Stimulated activated effector memory CD8-positive, alpha-beta T cell treated with anti-CD3 and anti-CD28 coated beads, Interleukin-12 subunit alpha, Interleukin-12 subunit beta, amount 100 ng/mL, for 72 hours (primary cell): ENCODE data around the gene TRIP12.
"Not testable (repeated sequence)": the region's sequence is repeated elsewhere in the genome, so short reads cannot be mapped to it uniquely, and the experiment has no call there.

ENCODE experiments used
- ATAC-seq: fragments of 150-1000 bp; cut with Tn5 transposase; 2 replicates; pipeline ENCODE4 v1.10.0; 2021
- DNase-seq, 2 donors: peaks; one replicate each; pipeline ENCODE4 v3.0.0; 2021 to 2022; ENCODE audit warnings: low spot score in 2 of 2
- H3K27ac Mint-ChIP-seq: one replicate; pipeline ENCODE4 v1.8.0; 2022; ENCODE audit warnings: mild to moderate bottlenecking, mixed read lengths
- H3K36me3 Mint-ChIP-seq: one replicate; pipeline ENCODE4 v1.8.0; 2022; ENCODE audit warnings: mild to moderate bottlenecking, mixed read lengths
- H3K4me1 Mint-ChIP-seq: one replicate; pipeline ENCODE4 v1.8.0; 2022; ENCODE audit warnings: mixed read lengths
- H3K4me3 Mint-ChIP-seq: one replicate; pipeline ENCODE4 v1.8.0; 2022; ENCODE audit warnings: mild to moderate bottlenecking, mixed read lengths
- H3K9me3 Mint-ChIP-seq: one replicate; pipeline ENCODE4 v1.8.0; 2022; ENCODE audit warnings: mixed read lengths

Gene TRIP12

GRCh38 chr2:229921892-229922448 lies at the start of gene TRIP12:
TSS of gene TRIP12 (minus strand) at chr2:229922009. CDS start at chr2:229880079, 41,930 bp downstream.
- peak within 1 kb of the TSS; percentile 98 for H3K4me3 Mint-ChIP-seq
- H3K4me1 Mint-ChIP-seq = peaks cover 28% of the 10 kb centered on the region

GRCh38 chr2:229971298-229971790 lies 49.5 kb upstream of the TRIP12 start:
- no peak for DNase-seq
- Mint-ChIP-seq H3K4me1 (no peaks in the 10 kb centered on the region), H3K36me3 (no peaks in the 10 kb centered on the region), H3K4me3 (no peak overlapping the region), H3K27ac (no peak overlapping the region), H3K9me3 (no peaks in the 10 kb centered on the region)
- no peak for ATAC-seq

More at GRCh38 chr2:229921892-229922448, at the start of gene TRIP12:
- peaks cover 50% of the 10 kb centered on the region for H3K36me3 Mint-ChIP-seq
- DNase-seq (peak; percentile 86 to 98), ATAC-seq (peak; percentile 86)
- H3K9me3 Mint-ChIP-seq = no peaks in the 10 kb centered on the region
- H3K27ac Mint-ChIP-seq = peak within 1 kb of the TSS; percentile 99

GRCh38 chr2:229970406-229970805 lies 48.6 kb upstream of the TRIP12 start:
- H3K9me3 Mint-ChIP-seq = no peaks in the 10 kb centered on the region
- H3K4me1 Mint-ChIP-seq = no peaks in the 10 kb centered on the region
- no peak for ATAC-seq
- no peak overlapping the region for H3K4me3 Mint-ChIP-seq
- DNase-seq = no peak
- H3K27ac Mint-ChIP-seq = no peak overlapping the region
- H3K36me3 Mint-ChIP-seq = no peaks in the 10 kb centered on the region

GRCh38 chr2:229969921-229970320 lies 48.1 kb upstream of the TRIP12 start:
- no peak for DNase-seq
- ATAC-seq = no peak
- no peaks in the 10 kb centered on the region for H3K9me3 Mint-ChIP-seq
- no peak overlapping the region for H3K27ac Mint-ChIP-seq
- H3K4me3 Mint-ChIP-seq = no peak overlapping the region
- H3K36me3 Mint-ChIP-seq = no peaks in the 10 kb centered on the region
- no peaks in the 10 kb centered on the region for H3K4me1 Mint-ChIP-seq

GRCh38 chr2:229963596-229963995 lies 41.8 kb upstream of the TRIP12 start:
- not testable (repeated sequence) for H3K27ac Mint-ChIP-seq, DNase-seq, H3K9me3 Mint-ChIP-seq, H3K4me3 Mint-ChIP-seq, ATAC-seq, H3K36me3 Mint-ChIP-seq, H3K4me1 Mint-ChIP-seq

- no peak overlapping the region for H3K27ac Mint-ChIP-seq
- no peaks in the 10 kb centered on the region for H3K4me1 Mint-ChIP-seq
- DNase-seq (no peak), ATAC-seq (no peak)
- no peaks in the 10 kb centered on the region for H3K9me3 Mint-ChIP-seq
- H3K4me3 Mint-ChIP-seq = no peak overlapping the region
- no peaks in the 10 kb centered on the region for H3K36me3 Mint-ChIP-seq
Observed at GRCh38 chr2:229956491-229956890, 34.7 kb upstream of the TRIP12 start.

- Mint-ChIP-seq H3K27ac (no peak overlapping the region), H3K4me1 (no peaks in the 10 kb centered on the region)
Observed at GRCh38 chr2:229955663-229956062, 33.9 kb upstream of the TRIP12 start.

GRCh38 chr2:229952256-229952835 lies 30.5 kb upstream of the TRIP12 start:
- H3K27ac Mint-ChIP-seq = no peak overlapping the region
- no peaks in the 10 kb centered on the region for H3K36me3 Mint-ChIP-seq

More at GRCh38 chr2:229955663-229956062, 33.9 kb upstream of the TRIP12 start:
- Mint-ChIP-seq H3K4me3 (no peak overlapping the region), H3K9me3 (no peaks in the 10 kb centered on the region), H3K36me3 (no peaks in the 10 kb centered on the region)
- no peak for ATAC-seq
- DNase-seq = no peak

GRCh38 chr2:229947544-229947943 lies 25.7 kb upstream of the TRIP12 start:
- Mint-ChIP-seq H3K27ac (no peak overlapping the region), H3K4me3 (no peak overlapping the region), H3K4me1 (peaks cover 6% of the 10 kb centered on the region), H3K36me3 (no peaks in the 10 kb centered on the region), H3K9me3 (no peaks in the 10 kb centered on the region)
- ATAC-seq (no peak), DNase-seq (no peak)

More at GRCh38 chr2:229952256-229952835, 30.5 kb upstream of the TRIP12 start:
- no peak for ATAC-seq
- H3K4me3 Mint-ChIP-seq = no peak overlapping the region
- DNase-seq = no peak
- peaks cover 4% of the 10 kb centered on the region for H3K4me1 Mint-ChIP-seq
- no peaks in the 10 kb centered on the region for H3K9me3 Mint-ChIP-seq

- no peak overlapping the region for H3K4me3 Mint-ChIP-seq
- DNase-seq = no peak
- H3K4me1 Mint-ChIP-seq = peaks cover 6% of the 10 kb centered on the region
- no peaks in the 10 kb centered on the region for H3K36me3 Mint-ChIP-seq
- no peak overlapping the region for H3K27ac Mint-ChIP-seq
- H3K9me3 Mint-ChIP-seq = no peaks in the 10 kb centered on the region
- no peak for ATAC-seq
Observed at GRCh38 chr2:229945975-229946374, 24.2 kb upstream of the TRIP12 start.

GRCh38 chr2:229943770-229944449 lies 22.1 kb upstream of the TRIP12 start:
- Mint-ChIP-seq H3K4me1 (peaks cover 6% of the 10 kb centered on the region), H3K27ac (peak overlapping the region; percentile 21), H3K4me3 (no peak overlapping the region), H3K36me3 (no peaks in the 10 kb centered on the region), H3K9me3 (no peaks in the 10 kb centered on the region)
- no peak for DNase-seq
- no peak for ATAC-seq

- peak overlapping the region; percentile 21 for H3K27ac Mint-ChIP-seq
- H3K4me1 Mint-ChIP-seq = peaks cover 6% of the 10 kb centered on the region
- H3K4me3 Mint-ChIP-seq = no peak overlapping the region
- DNase-seq = no peak
- no peak for ATAC-seq
- no peaks in the 10 kb centered on the region for H3K9me3 Mint-ChIP-seq
- H3K36me3 Mint-ChIP-seq = no peaks in the 10 kb centered on the region
Observed at GRCh38 chr2:229943171-229943570, 21.4 kb upstream of the TRIP12 start.

- no peaks in the 10 kb centered on the region for H3K9me3 Mint-ChIP-seq
- no peak overlapping the region for H3K27ac Mint-ChIP-seq
- no peak overlapping the region for H3K4me3 Mint-ChIP-seq
- no peak for ATAC-seq
- peaks cover 5% of the 10 kb centered on the region for H3K4me1 Mint-ChIP-seq
- H3K36me3 Mint-ChIP-seq = no peaks in the 10 kb centered on the region
- no peak for DNase-seq
Observed at GRCh38 chr2:229942671-229943070, 20.9 kb upstream of the TRIP12 start.

- ATAC-seq = no peak
- H3K4me1 Mint-ChIP-seq = no peaks in the 10 kb centered on the region
Observed at GRCh38 chr2:229937537-229937936, 15.7 kb upstream of the TRIP12 start.

GRCh38 chr2:229931241-229931640 lies 9.4 kb upstream of the TRIP12 start:
- ATAC-seq = no peak
- DNase-seq = no peak
- Mint-ChIP-seq H3K27ac (no peak overlapping the region), H3K4me3 (no peak overlapping the region), H3K4me1 (no peaks in the 10 kb centered on the region), H3K36me3 (no peaks in the 10 kb centered on the region), H3K9me3 (no peaks in the 10 kb centered on the region)

More at GRCh38 chr2:229937537-229937936, 15.7 kb upstream of the TRIP12 start:
- Mint-ChIP-seq H3K9me3 (no peaks in the 10 kb centered on the region), H3K36me3 (no peaks in the 10 kb centered on the region), H3K27ac (no peak overlapping the region), H3K4me3 (no peak overlapping the region)
- no peak for DNase-seq

GRCh38 chr2:229930656-229931055 lies 8.8 kb upstream of the TRIP12 start:
- H3K36me3 Mint-ChIP-seq = no peaks in the 10 kb centered on the region
- H3K27ac Mint-ChIP-seq = no peak overlapping the region
- no peaks in the 10 kb centered on the region for H3K4me1 Mint-ChIP-seq
- H3K9me3 Mint-ChIP-seq = no peaks in the 10 kb centered on the region
- H3K4me3 Mint-ChIP-seq = no peak overlapping the region
- no peak for ATAC-seq
- DNase-seq = no peak
